Left colon (tissue), 2 donors: ENCODE measurements around the gene BRAT1. TPM values are rescaled to one million over a fixed set of nuclear protein-coding genes. Genes with fewer than 3 reads are reported as not detected.
A peak's percentile ranks its signal among the peaks of the same experiment; 100 is the strongest.

Source experiments
- ATAC-seq: fragments of 200-7000 bp; cut with Tn5 transposase; one replicate; pipeline ENCODE4 v1.9.1; 2020; ENCODE audit warnings: mild to moderate bottlenecking, moderate library complexity
- DNase-seq, 2 donors: peaks; one replicate each; pipeline ENCODE4 v3.0.0-alpha.2; 2020
- intact Hi-C, 2 donors: fragments of 100-400 bp; cut with DNase I in 1 of 2; cut with micrococcal nuclease in 1 of 2; formaldehyde crosslinking; loops; one replicate each; pipeline versions ENCODE4 v1.11.2 to v1.14.0; 2022; cut with DNase I, micrococcal nuclease
- total RNA-seq, 2 donors: library from RNA; stranded (reverse); fragmentation: NEBNext Ultra II Directional; extraction: Animal tissue kit (Norgen Biotek cat#: 25700); gene quantifications; one replicate each; pipeline ENCODE4 v1.2.1, GENCODE V29; 2021
- donor health status: DM: no; HTN: no; CAD: no.
- donor health status: DM: yes; HTN: yes; CAD: no.

Gene BRAT1
- total RNA-seq, 2 donors from 2014 or later, result 21.8 to 21.9 TPM

DNA sequence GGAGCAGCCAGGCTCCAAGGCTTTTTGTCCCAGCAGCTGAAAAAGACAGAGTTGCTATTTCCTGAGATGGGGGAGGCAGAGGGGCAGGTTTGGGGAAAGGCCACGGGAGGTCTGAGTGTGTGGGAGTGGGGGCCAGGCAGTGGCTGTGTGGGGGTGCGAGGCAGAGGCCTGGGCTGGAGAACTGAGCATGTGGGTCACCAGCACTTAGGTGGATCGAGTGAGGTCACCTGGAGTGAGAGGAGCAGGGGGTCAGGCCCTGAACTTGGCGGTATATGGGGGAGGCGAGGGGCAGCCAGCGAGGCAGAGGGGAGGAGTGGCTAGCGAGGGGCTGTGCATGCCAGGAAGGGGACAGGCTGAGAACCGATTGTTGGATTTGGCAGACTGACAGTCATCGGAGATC lies 31.8 kb upstream of the BRAT1 start:
- ATAC-seq, result no peak
- DNase-seq, result no peak
- intact Hi-C loops, result no loop called here

DNA sequence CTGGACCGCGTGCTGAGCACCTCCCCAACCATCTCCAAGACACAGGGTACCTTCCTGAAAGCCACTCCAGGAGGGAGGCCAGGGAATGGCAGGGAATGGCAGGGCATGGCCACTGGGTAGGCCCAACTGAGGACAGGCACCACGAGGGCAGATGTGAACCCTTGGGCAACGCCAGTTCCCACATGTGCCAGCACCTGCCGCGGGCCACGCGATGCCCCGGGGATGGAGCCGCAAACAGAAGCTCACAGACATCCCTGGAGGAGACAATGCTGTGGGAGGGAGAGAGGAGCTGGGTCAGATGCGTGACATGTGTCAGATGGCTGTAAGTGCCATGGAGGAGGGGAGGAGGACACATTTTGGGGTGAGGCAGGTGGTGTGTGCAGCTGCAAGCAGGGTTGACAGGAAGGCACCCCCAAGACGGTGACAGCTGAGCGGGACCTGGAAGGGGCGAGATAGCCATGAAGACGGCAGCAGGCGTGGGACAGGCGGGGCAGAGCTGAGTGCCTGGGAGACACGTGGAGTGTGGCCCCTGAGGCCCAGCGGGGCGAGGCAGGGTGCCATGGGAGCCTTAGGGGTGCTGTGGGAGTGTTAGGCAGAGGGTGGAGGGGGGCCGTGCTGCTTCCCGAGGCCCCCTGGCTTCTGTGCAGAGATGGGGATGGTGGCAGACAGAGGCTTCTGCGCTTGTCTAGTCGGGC lies 31.1 kb upstream of the BRAT1 start:
- intact Hi-C loops, result no loop called here
- DNase-seq (no peak), ATAC-seq (no peak)

DNA sequence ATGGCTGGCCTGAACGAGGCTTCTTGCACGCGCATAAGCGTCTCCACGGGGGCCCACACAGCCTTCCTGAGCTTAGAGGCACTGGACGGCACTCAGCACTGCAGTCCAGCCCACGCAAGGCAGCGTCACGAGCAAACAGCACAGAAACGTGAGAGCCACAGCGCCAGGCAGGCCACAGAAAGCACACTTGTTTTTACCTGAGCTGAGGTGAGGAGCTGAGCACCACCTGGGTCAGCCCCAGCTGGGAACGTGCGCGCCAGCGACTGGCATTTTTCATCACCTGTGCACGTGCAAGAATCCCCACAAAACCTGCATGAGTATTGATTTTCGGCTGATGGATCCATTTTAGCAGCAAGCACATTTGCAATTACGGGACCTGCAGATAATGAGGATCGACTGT lies 30.1 kb upstream of the BRAT1 start:
- intact Hi-C loops, result no loop called here
- DNase-seq (no peak), ATAC-seq (no peak)

DNA sequence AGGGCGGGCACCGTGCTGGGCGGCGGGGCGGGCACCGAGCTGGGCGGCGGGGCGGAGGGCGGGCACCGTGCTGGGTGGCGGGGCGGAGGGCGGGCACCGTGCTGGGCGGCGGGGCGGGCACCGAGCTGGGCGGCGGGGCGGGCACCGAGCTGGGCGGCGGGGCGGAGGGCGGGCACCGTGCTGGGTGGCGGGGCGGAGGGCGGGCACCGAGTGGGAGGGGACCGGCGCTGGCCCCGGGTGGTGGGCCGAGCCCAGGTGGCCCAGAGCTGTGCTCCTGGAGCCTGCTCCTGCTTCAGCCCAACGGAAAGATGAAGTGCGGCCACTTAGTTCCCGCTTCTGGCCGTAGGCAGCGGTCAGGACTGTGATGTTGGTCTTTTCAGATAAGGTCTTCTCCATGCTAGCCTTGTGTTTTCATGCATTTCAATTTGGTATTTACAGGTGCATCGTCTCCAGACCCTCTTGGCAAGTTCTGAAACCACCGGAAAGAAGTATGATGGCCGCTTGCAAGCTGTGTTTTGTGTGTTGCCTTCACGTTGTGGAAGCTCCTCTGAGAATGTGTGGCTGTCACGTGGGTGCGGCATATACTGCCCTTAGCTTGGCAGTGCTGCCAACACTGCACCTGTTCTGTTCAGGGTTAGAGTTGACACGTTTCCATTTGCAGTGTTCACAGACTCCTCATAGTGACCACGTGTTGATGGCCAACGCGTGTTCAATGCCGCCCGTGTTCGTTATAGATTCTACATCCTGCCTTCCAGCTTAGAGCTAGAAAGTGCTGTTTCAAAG lies 28.7 kb upstream of the BRAT1 start:
- ATAC-seq, result no peak

DNA sequence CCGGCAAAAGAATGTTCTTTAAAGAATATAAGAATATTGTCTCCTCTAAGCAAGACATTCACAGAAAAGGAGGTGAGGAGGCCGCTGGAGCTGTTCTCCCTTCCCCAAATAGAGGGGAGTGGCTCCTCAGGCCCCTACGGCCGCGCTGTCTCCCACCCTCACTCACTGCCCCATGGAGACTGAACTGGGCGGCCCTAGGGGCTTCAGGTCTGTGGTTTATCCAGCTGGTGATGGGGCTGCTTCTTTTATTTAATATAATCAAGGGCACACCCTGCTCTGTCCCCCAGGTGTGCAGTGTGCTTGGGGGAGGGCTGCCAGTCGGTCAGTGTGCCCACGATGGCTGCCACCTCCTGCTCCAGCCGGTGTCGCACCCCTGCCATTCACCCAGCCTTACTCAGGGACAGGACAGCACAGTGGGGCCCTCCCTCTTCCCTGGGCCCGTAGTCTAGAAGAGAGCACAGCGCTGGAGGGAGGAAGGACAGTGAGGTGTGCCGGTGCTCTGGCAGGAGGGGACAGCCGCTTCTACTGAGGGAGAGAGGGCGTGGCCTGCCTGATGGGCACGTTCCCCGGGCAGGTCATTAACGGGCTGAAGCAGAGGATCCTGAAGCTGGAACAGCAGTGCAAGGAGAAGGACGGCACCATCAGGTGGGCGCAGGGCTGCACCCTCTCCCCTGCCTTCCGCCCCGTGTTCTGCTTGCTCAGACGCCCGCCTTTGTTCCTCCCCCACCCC lies 26.8 kb upstream of the BRAT1 start:
- intact Hi-C loops, result no loop called here
- peak; percentile 75 for ATAC-seq
- no peak for DNase-seq

More for the DNA sequence above, 28.7 kb upstream of the BRAT1 start:
- intact Hi-C loops, result no loop called here
- DNase-seq, result no peak

DNA sequence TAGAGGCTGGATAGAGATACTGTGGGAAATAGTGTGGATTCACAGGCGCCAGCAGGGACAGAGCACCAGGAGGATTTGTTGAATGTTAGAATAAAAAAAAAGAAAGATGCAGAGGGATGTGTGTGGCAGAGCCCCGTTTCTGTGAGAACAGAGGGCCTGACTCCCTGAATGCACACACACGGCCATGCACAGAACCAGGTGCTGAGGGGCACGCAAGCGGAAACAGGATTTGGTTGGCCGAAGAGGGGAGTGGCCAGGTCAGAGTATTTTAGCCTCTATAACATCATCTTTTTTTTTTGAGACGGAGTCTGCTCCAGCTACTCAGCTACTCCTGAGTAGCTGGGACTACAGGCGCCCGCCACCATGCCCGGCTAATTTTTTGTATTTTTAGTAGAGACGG lies 25.3 kb upstream of the BRAT1 start:
- ATAC-seq (no peak), DNase-seq (no peak)
- intact Hi-C loops, result no loop called here

DNA sequence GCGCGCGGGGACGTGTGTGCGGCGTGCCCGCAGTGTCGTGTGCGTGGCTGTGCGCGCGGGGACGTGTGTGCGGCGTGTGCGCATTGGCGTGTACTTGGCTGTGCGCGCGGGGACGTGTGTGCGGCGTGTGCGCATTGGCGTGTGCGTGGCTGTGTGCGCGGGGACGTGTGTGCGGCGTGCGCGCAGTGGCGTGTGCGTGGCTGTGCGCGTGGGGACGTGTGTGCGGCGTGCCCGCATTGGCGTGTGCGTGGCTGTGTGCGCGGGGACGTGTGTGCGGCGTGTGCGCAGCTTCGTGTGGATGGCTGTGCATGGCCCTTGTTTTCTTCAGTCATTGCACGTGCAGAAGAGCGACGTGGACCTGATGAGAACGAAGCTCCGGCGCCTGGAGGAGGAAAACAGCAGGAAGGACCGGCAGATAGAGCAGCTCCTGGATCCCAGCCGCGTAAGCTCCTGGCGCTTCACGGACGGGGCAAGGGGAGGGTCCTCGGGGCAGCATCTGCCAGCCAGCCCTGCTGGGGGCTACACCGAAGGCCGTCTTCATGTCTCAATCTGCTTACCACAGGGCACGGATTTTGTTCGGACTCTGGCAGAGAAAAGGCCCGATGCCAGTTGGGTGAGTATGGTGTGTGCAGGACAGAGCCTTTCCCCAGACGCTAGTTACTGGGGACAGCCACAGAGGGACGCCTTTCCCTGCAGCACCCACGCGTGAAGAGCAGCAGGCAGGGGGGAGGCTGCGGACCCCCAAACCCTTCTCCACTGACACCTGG lies 22.8 kb upstream of the BRAT1 start:
- intact Hi-C loops, result no loop called here
- ATAC-seq (no peak), DNase-seq (no peak)

DNA sequence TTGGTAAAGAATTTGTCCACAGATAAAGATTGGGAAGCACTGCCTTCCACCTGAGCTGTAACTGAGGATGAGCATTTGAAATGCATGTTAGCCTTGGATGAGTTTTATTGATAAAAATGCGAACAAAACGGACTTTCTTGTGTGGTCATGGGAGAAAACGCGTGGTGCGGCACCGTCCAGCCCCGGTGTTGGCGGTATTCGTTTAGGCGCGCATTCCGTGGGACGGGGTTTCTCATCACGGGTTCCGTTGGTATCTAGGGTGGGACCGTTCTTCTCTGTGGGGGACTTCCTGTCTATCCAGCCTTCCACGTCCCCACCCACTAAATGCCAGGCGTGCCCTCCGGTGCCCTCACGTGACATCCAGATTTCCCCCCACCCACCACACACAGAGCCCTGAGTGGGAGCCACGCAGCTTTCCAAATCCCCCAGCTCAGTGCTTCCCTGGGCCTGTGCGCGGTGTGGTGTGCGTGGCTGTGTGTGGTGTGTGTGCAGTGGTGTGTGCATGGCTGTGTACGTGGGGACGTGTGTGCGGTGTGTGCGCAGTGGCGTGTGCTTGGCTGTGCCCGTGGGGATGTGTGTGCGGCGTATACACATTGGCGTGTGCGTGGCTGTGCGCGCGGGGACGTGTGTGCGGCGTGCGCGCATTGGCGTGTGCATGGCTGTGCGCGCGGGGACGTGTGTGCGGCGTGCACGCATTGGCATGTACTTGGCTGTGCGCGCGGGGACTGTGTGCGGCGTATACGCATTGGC lies 21.6 kb upstream of the BRAT1 start:
- ATAC-seq (no peak), DNase-seq (no peak)
- intact Hi-C loops, result no loop called here

DNA sequence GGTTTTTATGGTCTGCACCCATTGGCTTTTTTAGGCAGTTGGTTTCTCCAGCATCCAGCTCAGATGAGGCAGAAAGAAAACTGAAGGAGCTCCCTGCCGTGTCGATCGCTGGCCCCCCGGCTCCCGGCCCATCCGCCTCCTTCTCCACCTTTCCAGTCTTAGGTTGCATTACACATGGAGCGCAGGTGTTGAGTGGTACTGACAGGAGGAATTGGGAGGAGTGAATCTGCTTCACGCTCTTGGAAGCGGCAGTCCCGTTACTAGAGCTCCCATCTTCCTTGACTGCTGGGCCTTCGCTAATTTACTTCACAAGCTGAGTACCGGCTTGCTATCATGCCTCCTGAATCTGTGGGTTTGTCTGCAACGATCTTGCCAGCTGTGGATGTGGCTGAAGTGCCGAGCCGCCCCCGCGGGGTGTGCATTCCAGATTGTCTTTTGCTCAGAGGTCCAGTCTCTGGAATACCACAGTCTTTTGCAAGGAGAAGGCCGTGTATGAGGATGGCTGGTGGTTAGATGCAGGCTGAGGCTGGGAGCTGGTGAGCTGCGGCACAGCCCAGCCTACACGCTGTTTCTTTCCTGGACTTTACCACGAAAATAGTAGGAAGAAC lies 20.5 kb upstream of the BRAT1 start:
- DNase-seq, result no peak
- intact Hi-C loops, result no loop called here
- no peak for ATAC-seq

DNA sequence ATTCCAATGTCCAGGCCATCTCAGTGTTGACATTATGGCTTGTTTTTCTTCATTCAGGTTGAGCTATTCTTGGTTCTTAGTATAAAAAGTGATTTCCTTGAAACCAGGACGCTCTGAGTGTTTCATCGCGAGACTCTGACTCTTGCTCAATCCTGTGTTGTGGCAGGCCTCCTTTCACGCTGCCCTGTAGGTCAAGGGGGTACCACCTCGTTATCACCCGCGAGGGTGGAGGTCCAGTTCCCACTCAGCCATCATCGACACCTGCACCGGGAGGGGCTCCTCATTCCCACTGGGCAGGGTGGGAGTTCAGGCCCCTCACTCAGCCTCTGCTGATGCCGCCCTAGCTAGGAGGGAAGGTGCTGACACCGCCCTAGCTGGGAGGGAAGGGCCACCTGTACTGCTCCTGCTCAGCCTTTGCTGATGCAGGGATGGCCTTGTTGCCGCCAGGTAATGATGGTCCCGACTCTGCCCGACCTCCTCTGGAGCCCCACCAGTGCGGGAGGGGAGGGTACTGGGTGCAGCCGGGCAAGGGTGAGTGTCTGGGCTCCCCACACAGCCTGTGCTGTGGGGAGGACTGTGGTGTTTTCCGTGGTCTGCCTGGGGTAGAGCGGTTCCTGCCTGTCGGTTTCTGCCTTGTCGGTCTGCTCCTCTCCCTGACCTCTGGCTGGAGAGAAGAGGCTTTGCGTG lies 19.9 kb upstream of the BRAT1 start:
- DNase-seq, result no peak
- intact Hi-C loops, result no loop called here
- ATAC-seq, result no peak

DNA sequence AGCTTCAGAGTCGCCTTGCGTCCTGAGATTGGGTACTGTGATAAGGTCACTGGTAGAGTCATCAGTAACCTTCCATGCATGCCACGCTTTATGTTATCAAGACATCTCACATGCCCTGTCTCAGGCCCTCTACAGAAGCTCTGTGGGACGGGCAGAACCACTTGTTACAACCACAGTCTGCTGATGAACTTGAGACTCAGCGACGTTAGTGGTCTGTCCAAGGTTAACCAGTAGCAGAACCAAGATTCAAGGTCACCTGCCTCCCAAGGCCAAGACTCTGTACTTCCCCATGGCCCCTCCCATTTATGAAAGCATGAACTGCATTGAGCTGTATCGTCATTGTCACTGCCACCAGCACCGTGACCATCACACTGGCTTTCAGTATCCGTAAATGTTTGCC lies 18.4 kb upstream of the BRAT1 start:
- DNase-seq (no peak), ATAC-seq (no peak)
- intact Hi-C loops, result no loop called here

DNA sequence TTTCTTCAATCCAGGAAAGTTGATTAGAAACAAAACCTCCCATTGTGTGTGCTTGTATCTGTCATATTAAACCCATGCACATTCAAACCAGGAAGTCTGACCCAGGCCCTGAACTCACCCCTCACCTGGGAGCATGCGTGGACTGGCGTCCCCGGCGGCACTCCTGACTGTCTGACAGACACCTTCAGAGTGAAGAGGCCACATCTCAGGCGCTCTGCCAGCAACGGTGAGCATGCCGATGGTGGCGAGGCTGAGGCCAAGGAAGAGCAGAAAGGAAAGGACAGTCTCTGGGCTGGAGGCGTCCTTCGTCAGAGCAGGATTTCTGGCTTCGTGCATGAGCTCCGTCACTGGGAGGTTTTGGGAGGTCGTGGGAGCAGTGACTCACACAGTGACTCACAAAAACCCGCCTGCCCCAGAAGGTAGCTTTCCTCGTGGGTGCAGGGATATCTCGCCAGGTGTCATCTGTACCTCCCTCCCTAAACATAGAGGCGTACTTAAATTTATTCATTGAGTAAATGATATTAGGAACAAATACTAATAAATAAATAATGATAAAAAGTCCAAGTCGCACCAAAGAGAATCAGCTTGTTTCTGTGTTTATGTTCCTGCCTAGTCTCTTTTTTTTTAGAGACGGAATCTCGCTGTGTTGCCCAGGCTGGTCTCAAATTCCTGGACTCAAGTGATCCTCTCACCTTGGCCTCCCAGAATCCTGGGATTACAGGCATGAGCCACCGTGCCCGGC lies 16.9 kb upstream of the BRAT1 start:
- intact Hi-C loops, result no loop called here
- ATAC-seq, result peak; percentile 61
- DNase-seq, result no peak

DNA sequence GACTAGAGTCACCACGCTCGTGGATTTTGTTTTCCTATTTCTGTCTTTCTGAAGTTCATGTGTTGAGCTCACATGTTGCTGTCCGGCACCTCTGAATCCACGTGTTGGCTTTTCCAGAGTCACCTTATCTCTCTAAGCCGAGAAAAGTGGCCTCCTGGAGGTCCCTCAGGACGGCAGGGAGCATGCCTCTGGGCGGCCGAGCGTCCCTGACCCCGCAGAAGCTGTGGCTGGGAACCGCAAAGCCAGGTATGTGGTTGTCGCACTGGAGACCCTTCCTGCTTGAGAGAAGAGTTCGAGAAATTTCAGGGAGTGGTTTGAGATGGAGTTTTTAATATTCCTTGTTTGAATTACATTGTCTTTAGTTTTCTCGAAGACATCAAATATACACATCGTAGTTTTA lies 16.1 kb upstream of the BRAT1 start:
- DNase-seq (no peak), ATAC-seq (no peak)
- intact Hi-C loops, result no loop called here

DNA sequence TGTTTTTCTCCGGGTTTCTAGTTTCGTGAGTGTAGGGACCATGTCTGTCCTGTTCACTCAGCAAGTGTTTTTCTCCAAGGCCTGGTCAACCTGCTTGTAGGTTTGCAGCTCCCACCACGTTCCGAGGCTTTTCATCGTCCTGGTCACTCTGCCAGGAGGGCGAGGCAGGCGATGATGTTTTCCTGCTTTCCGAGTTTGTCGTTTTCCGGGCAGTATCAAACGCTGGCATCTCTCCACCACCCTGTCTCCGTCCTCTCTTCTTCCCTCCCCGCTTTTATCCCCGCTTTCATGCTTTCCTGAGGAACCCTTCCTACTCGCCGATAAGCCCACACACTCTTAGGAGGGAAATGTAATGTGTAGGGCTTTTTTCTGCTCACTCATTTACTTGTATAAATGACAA lies 14.7 kb upstream of the BRAT1 start:
- DNase-seq, result no peak
- intact Hi-C loops, result no loop called here
- no peak for ATAC-seq

DNA sequence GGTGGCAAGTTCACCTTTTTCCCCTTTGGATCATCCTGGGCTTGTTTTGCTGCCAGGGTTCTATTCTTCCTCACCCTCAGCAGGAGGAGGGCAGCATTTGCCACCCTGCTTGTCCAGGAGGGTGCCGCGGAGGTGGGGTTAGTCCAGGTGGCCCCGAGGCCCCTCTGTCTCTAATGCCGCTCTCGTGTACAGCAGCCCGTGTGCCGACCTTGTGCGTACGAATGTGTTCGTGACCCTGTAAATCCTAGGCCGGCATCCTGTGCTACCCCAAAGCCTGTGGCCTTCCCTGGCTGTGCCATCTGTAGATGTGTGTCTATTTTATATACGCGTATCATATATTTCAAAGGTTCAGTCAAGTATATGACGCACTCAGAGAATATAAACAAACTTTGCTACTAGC lies 14.1 kb upstream of the BRAT1 start:
- intact Hi-C loops, result no loop called here
- DNase-seq (no peak), ATAC-seq (no peak)

DNA sequence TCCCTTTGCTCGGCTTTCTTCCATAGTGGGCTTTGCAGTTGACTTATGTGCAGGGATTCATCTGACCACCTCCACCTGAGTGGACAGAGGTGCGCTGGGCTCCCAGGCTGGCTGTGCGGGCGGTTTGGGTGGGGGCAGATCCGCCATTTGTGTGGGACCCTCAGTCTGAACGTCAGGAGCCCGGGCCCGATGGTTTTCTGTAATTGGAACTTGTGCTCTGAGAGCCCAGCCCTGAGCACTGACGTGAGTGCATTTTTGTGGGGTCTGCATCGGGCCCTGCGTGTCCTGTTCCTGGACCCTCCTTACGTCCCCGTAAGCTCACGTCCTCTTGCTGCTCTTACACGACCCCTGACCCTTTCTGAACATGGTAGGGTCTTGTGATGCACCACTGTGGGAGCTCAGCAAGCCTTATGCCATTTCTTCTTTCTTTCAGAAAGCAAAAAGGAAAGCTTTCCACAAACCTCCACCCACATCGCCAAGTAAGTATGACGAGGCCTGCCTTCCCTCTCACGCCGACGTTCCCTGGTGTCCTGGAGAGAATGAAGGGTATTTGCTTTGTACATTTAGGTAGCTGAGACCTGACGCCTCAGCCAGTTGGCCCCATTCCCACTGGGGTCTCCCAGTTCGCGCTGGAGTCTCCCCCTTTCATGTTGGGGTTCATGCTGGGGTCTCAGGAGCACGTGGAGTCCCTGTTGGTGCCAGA lies 13.3 kb upstream of the BRAT1 start:
- ATAC-seq, result no peak
- no peak for DNase-seq
- intact Hi-C loops, result no loop called here
